ENCODE results near the gene KCNQ2. TPM values are rescaled to one million over a fixed set of nuclear protein-coding genes. Genes with fewer than 3 reads are reported as not detected.

KCNQ2 gene
- total RNA-seq, 1 donor from 2014 or later: not detected

DNA sequence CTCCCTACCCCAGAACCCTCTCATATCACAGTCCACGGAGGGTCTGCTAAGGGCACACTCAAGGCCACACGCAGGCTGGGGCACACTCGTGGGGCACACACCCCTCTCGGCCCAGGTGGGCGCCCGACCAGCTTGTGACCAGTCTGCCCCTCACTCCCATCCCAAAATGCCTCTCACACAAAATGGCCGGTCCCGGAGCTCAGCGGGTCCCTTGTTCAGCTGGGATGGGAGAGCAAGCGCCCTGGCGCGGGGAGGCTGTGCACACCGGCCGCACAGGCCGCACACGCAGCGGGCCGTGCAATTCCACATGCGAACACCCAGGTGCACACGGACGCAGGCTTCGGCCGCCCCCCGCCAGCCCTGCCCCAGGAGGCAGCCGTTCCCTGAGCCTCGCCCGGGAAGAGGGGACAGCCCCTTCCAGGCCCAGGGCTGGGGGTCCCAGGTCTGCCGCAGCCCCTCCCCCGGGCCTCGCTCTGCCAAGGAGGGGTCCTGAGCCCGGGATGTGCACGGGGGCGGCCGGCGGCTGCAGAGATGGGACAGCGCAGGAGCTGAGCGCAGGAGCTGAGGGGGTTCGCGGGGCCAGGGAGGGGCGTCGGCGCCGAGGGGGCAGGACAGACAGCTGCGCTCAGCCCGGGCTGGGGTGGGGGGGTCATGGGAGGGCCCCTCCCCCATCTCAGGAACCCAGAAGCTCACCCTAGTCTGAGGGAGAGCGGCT, 1.3 kb downstream of the KCNQ2 start:
- no peak for DNase-seq (ENCODE audit: low spot score)

DNA sequence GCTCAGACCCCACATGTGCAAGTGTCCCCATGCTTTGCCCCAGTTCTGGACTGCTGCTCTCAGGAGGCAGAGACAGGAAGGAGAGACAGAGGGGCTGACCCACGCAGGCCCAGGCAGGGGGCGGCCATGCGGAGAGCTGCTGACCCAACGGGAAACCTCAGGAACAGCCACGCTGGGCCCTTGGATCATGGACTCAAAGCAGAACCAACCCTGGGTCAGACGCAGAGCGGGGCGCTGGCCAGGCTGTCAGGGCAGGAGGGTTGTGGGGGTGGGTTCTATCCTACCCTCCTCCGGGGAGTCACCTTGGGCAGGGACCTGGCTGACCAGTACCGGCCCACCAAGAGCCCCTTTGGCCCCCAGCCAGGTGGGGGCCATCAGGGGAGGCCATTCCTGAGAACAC, 2.0 kb downstream of the KCNQ2 start:
- no peak for DNase-seq (ENCODE audit: low spot score)

DNA sequence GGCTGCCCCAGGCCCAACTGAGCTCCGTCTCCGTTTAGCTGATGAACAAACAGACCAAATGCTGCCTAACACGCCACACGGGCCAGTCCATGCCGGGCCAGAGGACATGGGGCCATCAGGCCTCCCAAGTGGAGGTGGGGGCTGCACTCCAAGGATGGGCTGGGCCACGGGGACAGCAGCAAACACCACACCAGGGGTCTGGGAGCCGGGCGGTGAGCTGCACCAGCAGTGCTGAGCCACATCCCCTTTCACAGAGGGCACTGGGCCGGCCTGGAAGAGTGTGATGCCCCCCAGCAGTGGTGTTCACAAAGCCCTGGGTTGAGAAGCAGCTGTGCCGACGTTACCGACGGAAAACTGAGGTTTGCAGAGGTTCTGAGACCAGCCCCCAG, 2.7 kb downstream of the KCNQ2 start:
- DNase-seq (ENCODE audit: low spot score): no peak

DNA sequence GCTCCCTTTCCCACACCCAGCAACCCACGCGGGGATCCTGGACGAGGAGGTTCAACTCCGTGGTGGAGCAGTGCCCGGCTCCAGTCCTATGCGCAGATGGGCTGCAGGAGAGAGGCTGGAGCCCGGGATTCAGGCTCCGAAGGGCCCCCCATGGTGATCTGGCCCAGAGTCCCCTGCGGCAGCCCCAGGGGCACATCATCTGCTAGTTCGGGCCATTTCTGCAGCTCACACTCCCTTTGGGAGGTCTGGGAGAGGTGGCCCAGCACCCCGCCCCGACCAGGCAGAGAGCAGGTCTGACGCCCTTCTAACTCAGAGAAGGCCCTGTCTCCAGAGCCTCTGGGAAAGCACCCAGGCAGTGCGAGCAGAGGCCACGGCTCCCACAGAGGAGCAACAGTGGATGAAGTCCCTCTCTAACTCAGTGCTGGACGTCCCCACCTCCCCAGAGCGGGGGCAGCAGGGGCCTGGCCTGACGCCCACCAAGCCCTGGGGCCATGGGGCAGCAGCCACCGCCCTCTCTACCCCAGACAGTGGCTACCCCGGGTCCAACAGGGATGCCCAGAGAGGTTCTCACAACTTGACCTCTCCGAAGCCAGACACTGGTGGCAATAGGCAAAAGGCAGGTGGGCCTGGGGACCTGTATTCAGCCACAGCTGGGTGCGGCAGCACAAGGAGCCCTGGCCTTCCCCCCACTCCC, 3.3 kb downstream of the KCNQ2 start:
- no peak for DNase-seq (ENCODE audit: low spot score)

DNA sequence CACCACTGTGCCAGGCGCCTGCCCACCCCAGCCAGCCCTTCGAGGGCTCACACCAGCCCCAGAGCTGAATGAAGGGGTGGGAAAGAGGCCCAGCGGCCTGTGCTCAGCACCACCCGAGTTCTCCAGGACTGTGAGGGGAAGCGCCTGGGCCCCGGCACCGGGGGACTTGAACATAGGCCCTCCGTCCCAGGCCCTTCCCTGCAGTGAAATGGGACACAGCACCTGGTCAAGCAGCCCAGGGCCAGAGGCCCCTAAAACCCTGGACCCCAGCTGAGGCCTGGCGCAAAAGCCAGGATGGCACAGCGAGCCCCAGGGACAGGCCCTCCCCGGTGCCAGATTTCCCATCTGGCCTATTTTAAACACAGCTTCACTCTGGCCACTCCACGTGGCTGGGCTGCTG, 4.0 kb downstream of the KCNQ2 start:
- DNase-seq (ENCODE audit: low spot score): no peak

DNA sequence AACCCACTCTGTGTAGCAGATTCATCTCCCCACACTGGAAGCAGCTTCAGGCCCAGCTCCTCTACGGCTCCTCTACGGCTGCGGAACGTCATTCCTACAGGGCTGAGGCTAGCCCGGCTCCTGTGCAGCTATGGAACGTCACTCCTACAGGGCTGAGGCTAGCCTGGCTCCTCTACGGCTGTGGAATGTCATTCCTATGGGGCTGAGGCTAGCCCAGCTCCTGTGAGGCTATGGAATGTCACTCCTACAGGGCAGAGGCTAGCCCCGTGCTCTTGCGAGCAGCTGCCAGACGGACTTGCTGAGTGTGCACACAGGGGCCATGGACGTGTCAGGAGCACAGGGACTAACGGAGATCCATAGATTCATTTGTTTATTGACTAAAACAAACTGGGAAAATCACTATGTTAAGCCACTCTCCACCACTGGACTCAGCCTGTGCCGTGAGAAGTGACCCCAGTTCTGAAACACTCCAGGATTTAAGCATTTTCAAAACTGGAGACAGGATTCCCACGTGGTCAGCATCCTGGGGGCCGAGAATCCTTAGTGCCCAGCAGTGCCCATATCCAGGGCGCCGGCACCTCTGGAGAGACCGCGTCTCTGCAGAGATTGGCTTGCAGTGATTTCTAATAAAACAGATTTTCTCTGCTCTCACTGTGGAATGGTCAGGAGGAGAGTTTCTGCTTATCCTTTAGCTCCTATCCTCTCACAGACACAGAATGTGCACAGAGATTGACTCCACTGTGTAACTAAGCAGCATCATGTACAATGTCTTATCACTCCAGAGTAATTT, 5.0 kb downstream of the KCNQ2 start:
- DNase-seq (ENCODE audit: low spot score): no peak

DNA sequence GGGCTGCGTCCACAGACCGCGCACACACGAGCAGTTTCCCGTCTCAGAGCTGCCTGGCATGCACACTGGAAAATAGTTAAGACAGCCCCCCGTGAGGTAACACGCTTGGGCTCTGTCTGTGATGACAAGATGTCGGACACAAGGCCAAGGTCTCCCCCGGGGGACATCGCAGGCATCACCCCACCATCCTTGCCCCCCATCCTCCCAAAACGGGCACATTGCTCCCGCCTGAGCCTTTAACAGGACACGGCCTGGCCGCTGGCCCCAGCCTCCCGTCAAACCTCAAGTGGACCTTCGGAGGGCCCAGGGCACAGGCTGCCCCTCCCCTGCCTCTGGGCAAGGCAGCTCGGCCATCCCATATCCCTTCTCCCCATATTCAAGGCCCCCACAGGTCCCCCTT, 5.6 kb downstream of the KCNQ2 start:
- no peak for DNase-seq (ENCODE audit: low spot score)

DNA sequence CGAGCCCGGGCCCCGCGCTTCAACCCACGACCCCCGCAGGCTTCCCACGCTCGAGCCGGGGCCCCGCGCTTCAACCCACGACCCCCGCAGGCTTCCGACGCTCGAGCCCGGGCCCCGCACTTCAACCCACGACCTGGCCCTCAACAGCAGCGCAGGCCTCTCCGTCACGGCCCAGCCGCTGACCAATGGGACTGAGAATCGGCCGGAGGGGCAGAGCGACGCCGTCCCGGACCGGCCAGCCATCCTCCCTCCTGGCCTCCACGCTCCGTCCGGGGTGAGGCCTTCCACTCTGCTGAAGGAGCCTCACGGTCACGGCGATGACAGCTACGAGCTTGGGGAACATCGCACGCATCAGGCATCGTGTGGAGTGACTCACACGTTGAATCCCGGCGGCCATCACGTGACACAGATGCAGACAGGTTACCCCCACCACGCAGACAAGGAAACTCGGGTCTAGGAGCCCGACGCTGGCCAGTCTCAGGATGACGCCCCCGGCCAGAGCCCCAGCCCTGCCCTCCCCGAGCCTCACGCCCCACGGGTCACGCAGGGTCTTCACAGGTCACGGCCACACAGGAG, 6.1 kb downstream of the KCNQ2 start:
- no peak for DNase-seq (ENCODE audit: low spot score)

DNA sequence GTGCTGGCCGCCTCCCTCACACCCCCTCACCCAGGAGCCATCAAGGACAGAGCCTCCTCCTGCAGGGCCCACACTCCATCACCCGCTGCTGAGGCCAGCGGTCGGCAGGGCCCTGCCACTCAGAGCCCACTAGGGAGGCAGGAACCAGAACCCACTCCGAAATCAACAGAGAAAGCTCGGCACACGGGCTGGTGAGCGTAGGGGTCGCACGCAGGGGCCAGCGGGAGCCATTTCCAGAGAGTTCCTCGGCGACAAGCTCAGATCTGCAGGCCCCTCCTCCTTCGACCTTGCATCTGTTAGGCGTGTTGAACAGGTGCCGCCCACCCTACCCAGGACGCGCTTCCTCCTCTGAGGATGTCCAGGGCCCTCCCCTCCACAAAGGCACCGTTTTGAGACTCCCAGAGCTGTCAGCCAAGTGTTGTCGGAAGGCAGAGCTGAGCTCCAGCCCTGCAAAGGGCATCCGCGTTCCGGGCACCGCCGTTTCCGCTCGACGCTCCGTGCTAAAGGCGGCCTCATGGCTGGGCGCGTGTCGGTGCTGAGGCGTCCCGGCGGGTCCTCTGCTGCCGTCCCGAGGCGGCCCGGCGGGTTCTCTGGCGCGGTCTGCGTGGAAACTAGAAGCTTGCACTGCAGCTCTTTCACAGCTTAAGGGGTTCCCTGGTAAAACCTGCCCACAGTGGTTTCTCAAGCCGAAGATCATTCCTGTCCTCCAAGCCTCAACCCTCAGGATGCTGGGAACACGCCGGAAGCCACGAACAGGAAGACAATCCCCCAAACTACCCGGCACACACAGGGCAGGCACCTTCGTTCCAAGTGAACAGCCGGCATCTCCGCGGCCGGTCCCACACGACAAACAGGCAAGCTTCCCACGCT, 6.8 kb downstream of the KCNQ2 start:
- no peak for DNase-seq (ENCODE audit: low spot score)

DNA sequence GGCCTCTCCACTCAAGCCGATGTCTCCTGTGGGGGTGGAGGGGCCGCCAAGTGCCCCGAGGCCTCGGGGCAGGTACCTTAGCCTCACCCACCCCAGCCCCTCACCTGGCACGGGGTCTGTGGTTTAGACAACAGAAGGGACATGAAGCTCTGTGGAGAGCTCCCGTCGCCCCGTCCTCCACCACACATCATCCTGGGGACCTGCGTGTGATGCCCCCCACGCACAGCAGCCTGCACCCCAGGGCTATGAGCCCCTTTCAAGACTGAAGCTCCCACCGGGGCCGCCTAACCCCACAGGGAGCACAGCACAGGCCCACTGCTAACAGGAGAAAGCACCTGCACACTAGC, 8.2 kb downstream of the KCNQ2 start:
- no peak for DNase-seq (ENCODE audit: low spot score)

DNA sequence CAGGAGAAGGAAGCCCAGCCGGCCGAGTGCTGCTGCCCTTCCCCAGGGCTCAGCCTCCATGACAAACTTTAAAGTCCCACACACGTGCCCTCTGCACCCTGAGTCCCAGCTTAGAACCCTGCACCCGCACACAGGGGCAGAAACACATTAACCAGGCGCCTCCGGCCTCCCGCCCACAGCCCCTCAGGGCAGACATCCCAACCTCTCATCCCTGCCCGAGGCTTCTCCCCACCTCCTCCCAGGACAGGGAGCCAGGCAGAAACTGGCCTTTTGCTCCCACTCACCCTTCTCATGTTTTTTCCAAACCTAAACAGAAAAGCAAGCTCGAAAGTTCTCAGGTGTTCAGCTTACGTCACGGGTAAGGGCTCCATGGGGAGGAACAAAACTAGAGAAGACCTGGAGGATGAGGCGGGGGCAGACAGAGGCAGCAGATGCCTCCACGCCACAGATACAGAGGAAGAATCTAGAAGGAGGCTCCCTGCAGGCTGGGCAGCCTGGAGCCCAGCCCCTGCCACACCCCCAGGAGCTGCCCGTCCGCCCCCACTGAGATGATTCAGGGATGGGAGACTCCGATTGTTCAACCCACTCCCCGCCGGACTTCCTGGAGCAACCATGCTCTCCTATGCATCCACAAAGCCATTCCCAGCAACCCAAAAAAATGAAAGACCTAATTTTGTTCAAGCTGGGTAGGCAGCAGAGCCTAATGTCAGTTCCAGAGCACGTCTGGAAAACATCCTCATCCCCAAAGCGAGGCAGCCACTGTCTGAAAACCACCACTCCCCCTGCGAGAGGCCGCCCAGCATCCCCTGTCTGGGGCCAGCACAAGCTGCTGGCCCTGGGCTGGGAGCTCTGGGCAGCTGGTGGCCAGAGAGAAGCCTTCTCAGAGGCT, 8.8 kb downstream of the KCNQ2 start:
- no peak for DNase-seq (ENCODE audit: low spot score)

DNA sequence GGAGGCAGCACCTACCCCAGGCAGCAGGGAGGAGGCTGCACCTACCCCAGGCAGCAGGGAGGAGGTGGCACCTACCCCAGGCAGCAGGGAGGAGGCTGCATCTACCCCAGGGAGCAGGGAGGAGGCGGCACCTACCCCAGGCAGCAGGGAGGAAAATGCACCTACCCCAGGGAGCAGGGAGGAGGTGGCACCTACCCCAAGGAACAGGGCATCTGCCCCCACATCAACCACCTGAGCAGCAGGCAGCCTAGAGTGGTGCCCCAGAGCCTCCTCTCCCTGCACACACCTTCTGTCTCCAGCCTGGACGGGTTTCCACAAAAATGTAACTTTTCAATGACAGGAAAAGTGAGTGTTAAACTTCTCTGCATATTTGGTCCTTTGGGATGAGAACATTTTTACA, 10.2 kb downstream of the KCNQ2 start:
- no peak for DNase-seq (ENCODE audit: low spot score)

DNA sequence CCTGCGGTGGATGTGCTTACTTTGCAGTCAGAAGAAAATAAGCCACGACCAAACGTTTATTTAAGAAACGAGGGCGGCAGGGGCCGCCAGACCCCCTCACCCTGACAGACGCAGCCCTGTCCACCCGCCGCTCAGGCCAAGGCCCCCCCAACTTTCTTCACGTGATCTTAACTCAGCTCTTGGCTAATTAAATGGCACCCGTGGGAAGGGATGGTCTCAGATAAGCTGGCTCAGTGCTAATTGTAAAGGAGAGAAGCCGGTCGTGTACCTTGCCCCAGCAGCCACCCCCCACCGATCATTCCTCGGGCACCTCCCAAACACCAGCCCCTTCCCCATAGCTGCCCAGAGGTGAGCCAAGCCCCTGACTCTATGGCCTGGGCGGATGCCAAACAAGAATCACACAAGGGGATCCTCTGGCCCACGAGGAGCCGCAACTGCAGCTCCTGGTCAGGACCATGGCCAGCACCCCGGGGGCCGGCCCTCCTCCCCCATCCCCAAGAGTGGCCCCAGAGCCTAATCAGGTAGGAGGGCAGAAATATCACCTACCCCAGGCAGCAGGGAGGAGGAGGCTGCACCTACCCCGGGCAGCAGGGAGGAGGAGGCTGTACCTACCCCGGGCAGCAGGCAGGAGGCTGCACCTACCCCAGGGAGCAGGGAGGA, 11.2 kb downstream of the KCNQ2 start:
- no peak for DNase-seq (ENCODE audit: low spot score)

DNA sequence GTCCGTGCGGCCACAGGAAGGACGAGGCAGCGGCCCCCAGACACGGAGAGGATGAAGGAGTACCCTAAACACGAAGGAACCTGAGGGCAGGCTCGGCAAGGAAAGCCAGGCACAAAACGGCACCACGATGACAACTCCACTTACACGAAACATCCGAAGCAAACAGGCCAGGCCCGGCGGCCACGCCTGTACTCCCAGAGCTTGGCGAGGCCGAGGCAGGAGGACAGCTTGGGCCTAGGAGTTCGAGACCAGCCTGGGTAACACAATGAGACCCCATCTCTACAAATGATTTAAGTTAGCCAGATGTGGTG, 13.4 kb downstream of the KCNQ2 start:
- no peak for DNase-seq (ENCODE audit: low spot score)

DNA sequence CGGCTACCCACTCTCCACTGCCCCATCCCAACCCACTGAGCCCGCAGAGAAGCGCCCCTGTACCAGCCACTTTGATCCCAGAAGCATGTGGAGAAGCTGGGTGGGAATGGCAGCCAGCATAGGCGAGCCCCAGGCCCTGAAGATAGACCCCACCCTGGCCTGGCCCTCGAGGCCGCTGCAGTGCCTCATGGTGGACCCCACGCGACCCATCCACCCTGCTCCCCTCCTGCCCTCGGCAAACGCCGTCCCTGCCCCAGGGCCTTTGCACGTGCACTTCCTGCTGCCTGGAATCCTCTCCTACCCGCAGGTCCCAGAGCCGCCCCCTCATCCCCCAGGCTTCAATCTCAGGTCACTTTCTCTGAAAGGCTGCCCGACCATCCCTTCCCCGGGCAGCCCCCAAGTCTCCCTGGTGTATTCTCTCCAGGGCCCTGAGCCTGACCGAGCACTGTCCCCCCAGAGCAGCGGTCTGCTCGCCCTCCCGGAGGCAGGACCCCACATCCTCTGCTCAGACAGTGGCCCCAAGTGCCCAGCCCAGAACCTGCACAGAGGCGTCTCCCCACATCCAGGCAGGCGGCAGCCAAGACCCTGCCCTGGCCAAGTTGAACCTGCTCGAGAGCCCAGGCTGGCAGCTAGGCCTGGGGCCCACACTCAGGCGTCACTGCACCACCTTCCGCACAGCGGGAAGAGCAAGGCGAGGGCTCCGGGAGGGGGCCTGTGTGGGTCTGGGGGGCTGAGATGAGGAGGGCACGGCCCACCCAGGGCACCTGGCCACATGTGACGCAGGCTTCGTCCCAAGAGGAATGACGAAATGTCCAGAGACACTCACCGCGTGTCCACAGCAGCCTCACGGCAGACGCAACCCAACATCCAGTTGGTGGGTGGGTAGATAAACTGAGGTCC, 14.0 kb downstream of the KCNQ2 start:
- DNase-seq (ENCODE audit: low spot score): no peak

DNA sequence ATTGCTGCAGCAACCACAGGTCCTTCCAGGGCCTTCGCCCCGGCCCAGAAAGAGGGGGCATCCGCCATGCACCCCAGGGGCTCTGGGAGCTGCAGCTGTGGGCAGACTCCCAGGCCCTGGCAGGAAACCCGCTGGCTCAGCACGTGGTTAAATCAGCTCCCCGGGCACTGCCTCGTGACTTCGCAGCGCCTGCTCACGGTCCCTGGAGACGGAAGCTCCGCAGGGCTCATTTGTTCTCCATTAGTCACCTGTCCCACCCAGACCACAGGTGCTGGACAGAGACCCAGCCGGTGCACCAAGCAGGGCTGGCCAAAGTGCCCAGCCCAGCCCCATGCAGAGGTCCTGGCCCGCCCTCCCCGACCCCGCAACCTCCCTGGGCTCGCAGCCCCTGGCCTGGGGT, 14.7 kb downstream of the KCNQ2 start:
- no peak for DNase-seq (ENCODE audit: low spot score)

DNA sequence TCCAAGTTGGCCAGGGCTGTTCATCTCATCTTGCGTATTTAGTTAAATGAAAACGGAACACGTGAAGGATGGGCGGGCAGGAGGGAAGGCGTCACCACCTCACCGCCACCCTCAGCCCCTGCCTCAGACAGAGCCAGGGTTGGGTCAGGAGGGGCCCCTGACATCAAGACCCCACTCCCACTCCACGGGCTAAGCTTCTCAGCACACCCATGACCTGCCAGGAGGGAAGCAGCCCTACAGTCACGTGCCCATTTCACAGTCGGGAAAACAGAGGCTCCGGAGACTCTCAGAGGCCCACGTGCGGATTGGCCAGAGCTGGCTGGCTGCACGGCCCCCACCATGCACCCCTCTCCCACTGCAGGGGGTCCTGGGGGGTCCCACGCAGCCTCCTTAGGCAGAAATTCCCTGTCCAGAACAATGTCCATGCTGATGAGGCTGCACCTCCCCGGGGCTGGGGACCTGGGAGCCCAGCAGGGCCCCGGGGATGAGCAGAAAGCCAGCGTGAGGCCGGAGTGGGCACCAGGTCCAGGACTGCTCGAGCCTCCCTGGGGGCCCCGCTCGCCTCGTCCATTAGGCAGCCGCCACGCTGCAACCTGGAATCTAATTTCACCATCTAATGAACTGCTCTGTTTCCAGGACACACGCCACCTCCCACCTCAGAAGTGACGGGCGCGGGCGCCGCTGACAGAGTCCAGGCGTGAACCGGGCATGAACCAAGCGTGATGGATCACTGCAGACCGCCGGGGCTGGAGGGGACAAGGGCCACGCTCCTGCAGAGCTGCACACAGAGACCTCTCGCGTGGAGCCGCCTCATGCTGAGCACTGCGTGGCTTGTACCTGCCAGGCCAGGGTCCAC, 15.8 kb downstream of the KCNQ2 start:
- no peak for DNase-seq (ENCODE audit: low spot score)

DNA sequence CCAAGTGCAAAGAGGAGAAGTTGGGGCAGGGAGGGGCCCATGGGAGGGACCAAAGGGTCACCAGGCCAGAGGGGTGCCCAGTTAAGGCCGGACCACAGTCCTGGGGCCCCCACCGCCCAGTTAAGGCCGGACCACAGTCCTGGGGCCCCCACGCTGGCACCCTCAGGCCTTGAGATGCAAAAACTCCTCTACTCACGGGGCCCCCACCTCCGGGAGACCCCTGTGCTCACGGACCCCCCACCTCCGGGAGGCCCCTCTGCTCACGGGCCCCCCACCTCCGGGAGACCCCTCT, 16.9 kb downstream of the KCNQ2 start:
- DNase-seq (ENCODE audit: low spot score): no peak
